ENCODE data around the gene CAST. TPM values are rescaled to one million over a fixed set of nuclear protein-coding genes. Genes with fewer than 3 reads are reported as not detected.

CAST gene
- total RNA-seq, 2 experiments from 2014 or later: 124 to 131 TPM

GRCh38 chr5:96628406-96628805 lies 33.8 kb upstream of the CAST start:
- Mint-ChIP-seq H3K4me3 (no peak overlapping the region), H3K36me3 (ENCODE audit: low read depth) (no peaks in the 10 kb centered on the region), H3K27me3 (no peaks in the 10 kb centered on the region), H3K9me3 (no peaks in the 10 kb centered on the region), H3K27ac (no peak overlapping the region), H3K4me1 (ENCODE audit: low read depth) (peaks cover 5% of the 10 kb centered on the region)
- ChIA-PET CTCF (interaction anchor here (1.0 kb wide), 1 partner anchor 59 kb away, joined by 3 read pairs; no protein-coding TSS in a partner anchor), POLR2A (no interaction called here)
- DNase-seq (no peak), ATAC-seq (no peak)
- intact Hi-C loops (cut with micrococcal nuclease): no loop called here
- TF ChIP-seq CTCF (IDR thresholded peaks at IDR 0.05): no peak

- TF ChIP-seq CTCF (IDR thresholded peaks at IDR 0.05): no peak
- Mint-ChIP-seq H3K36me3 (ENCODE audit: low read depth) (no peaks in the 10 kb centered on the region), H3K27me3 (peaks cover 3% of the 10 kb centered on the region), H3K4me1 (ENCODE audit: low read depth) (peaks cover 5% of the 10 kb centered on the region), H3K27ac (no peak overlapping the region), H3K9me3 (no peaks in the 10 kb centered on the region), H3K4me3 (no peak overlapping the region)
- no peak for DNase-seq
- ChIA-PET CTCF (interaction anchor here (0.9 to 1.1 kb wide), 3 partner anchors 23 to 58 kb away, joined by 3 read pairs; no protein-coding TSS in a partner anchor), POLR2A (no interaction called here)
- no peak for ATAC-seq
- intact Hi-C loops (cut with micrococcal nuclease): no loop called here
These were observed 32.4 kb upstream of the CAST start for GRCh38 chr5:96629774-96630173.

GRCh38 chr5:96633820-96634219 lies 28.4 kb upstream of the CAST start:
- ATAC-seq: no peak
- ChIA-PET CTCF (no interaction called here), POLR2A (no interaction called here)
- no peak for DNase-seq
- H3K27ac Mint-ChIP-seq: no peak overlapping the region
- intact Hi-C loops (cut with micrococcal nuclease): no loop called here
- no peaks in the 10 kb centered on the region for H3K36me3 Mint-ChIP-seq (ENCODE audit: low read depth)
- H3K4me3 Mint-ChIP-seq: no peak overlapping the region
- no peak for TF ChIP-seq CTCF (IDR thresholded peaks at IDR 0.05)
- H3K4me1 Mint-ChIP-seq (ENCODE audit: low read depth): no peaks in the 10 kb centered on the region
- no peaks in the 10 kb centered on the region for H3K9me3 Mint-ChIP-seq
- H3K27me3 Mint-ChIP-seq: peaks cover 7% of the 10 kb centered on the region

- intact Hi-C loops (cut with micrococcal nuclease): no loop called here
- CTCF ChIA-PET: interaction anchor here (0.7 to 2.3 kb wide), 3 partner anchors 18 to 80 kb away, joined by 3 to 5 read pairs (median 3); no protein-coding TSS in a partner anchor
- POLR2A ChIA-PET: no interaction called here
- TF ChIP-seq CTCF (IDR thresholded peaks at IDR 0.05): no peak
- peaks cover 7% of the 10 kb centered on the region for H3K27me3 Mint-ChIP-seq
- ATAC-seq (no peak), DNase-seq (no peak)
- no peaks in the 10 kb centered on the region for H3K9me3 Mint-ChIP-seq
- H3K27ac Mint-ChIP-seq: no peak overlapping the region
- H3K4me1 Mint-ChIP-seq (ENCODE audit: low read depth): no peaks in the 10 kb centered on the region
- no peak overlapping the region for H3K4me3 Mint-ChIP-seq
- no peaks in the 10 kb centered on the region for H3K36me3 Mint-ChIP-seq (ENCODE audit: low read depth)
These were observed 27.3 kb upstream of the CAST start for GRCh38 chr5:96634881-96635280.

- DNase-seq (no peak), ATAC-seq (no peak)
- Mint-ChIP-seq H3K4me1 (ENCODE audit: low read depth) (no peaks in the 10 kb centered on the region), H3K36me3 (ENCODE audit: low read depth) (no peaks in the 10 kb centered on the region), H3K27ac (no peak overlapping the region), H3K4me3 (no peak overlapping the region), H3K9me3 (no peaks in the 10 kb centered on the region), H3K27me3 (peaks cover 7% of the 10 kb centered on the region)
- POLR2A ChIA-PET: no interaction called here
- CTCF ChIA-PET: interaction anchor here (0.9 to 2.3 kb wide), 4 partner anchors 12 to 48 kb away, joined by 3 to 6 read pairs (median 4); no protein-coding TSS in a partner anchor
- intact Hi-C loops (cut with micrococcal nuclease): no loop called here
- TF ChIP-seq CTCF (IDR thresholded peaks at IDR 0.05): no peak
These were observed 26.1 kb upstream of the CAST start for GRCh38 chr5:96636046-96636445.
